Astrocyte (in vitro differentiated cells and primary cell): ENCODE results near the gene RPN2. TPM values are rescaled to one million over a fixed set of nuclear protein-coding genes. Genes with fewer than 3 reads are reported as not detected.

Source experiments
- DNase-seq: peaks from one replicate; pipeline ENCODE4 v3.0.0-alpha.2; 2010; ENCODE audit warnings: low read depth
- FAIRE-seq: peaks from 2 replicates; lab custom pipeline; 2011; peaks lifted over from hg19 to GRCh38; lab: Jason Lieb, UNC
- H2AFZ ChIP-seq: 2 replicates; pipeline ENCODE4 v1.6.0; 2012; ENCODE audit warnings: low read depth, low read length, inconsistent platforms
- H3K27ac ChIP-seq: 2 replicates; pipeline ENCODE4 v1.5.1; 2011; ENCODE audit warnings: low read depth, low read length, inconsistent platforms
- H3K27me3 ChIP-seq: 2 replicates; pipeline ENCODE4 v1.6.0; 2011; ENCODE audit warnings: low read length, inconsistent platforms; ENCODE audit not compliant: insufficient read depth
- H3K36me3 ChIP-seq: 2 replicates; pipeline ENCODE4 v1.5.1; 2011; ENCODE audit warnings: low read length, inconsistent platforms; ENCODE audit not compliant: insufficient read depth
- H3K4me1 ChIP-seq: 2 replicates; pipeline ENCODE4 v1.5.1; 2011; ENCODE audit warnings: low read length, inconsistent platforms; ENCODE audit not compliant: insufficient read depth
- H3K4me2 ChIP-seq: 2 replicates; pipeline ENCODE4 v1.6.0; 2012; ENCODE audit warnings: low read length, inconsistent platforms
- H3K4me3 ChIP-seq: 2 replicates; pipeline ENCODE4 v1.5.1; 2011; ENCODE audit warnings: low read depth, mild to moderate bottlenecking, low read length, inconsistent platforms; ENCODE audit not compliant: insufficient read depth
- H3K79me2 ChIP-seq: 2 replicates; pipeline ENCODE4 v1.6.0; 2012; ENCODE audit warnings: mild to moderate bottlenecking, low read length, inconsistent platforms; ENCODE audit not compliant: insufficient read depth
- H3K9ac ChIP-seq: 2 replicates; pipeline ENCODE4 v1.6.0; 2012; ENCODE audit warnings: mild to moderate bottlenecking, low read length, inconsistent platforms
- H3K9me3 ChIP-seq: 2 replicates; pipeline ENCODE4 v1.5.1; 2012; ENCODE audit warnings: low read depth, mild to moderate bottlenecking, low read length, inconsistent platforms; ENCODE audit not compliant: insufficient read depth
- H4K20me1 ChIP-seq: 2 replicates; pipeline ENCODE4 v1.6.0; 2012; ENCODE audit warnings: low read length, inconsistent platforms; ENCODE audit not compliant: insufficient read depth
- H3K27ac Mint-ChIP-seq: one replicate; pipeline ENCODE4 v1.8.0; 2021; ENCODE audit warnings: mild to moderate bottlenecking, mixed read lengths; ENCODE audit not compliant: unreplicated experiment
- H3K27me3 Mint-ChIP-seq: one replicate; pipeline ENCODE4 v1.8.0; 2021; ENCODE audit warnings: low read depth, mixed read lengths; ENCODE audit not compliant: unreplicated experiment
- H3K36me3 Mint-ChIP-seq: one replicate; pipeline ENCODE4 v1.8.0; 2021; ENCODE audit warnings: low read depth, mixed read lengths; ENCODE audit not compliant: unreplicated experiment
- H3K4me1 Mint-ChIP-seq: one replicate; pipeline ENCODE4 v1.8.0; 2021; ENCODE audit warnings: low read depth, mixed read lengths; ENCODE audit not compliant: unreplicated experiment
- H3K4me3 Mint-ChIP-seq: one replicate; pipeline ENCODE4 v1.8.0; 2021; ENCODE audit warnings: mild to moderate bottlenecking, moderate library complexity, mixed read lengths; ENCODE audit not compliant: unreplicated experiment
- H3K9me3 Mint-ChIP-seq: one replicate; pipeline ENCODE4 v1.8.0; 2021; ENCODE audit warnings: mild to moderate bottlenecking, mixed read lengths; ENCODE audit not compliant: unreplicated experiment
- EZH2 ChIP-seq: IDR thresholded peaks from 2 replicates; pipeline ENCODE4 v1.6.1; 2012; ENCODE audit warnings: mild to moderate bottlenecking, low read length, inconsistent platforms; ENCODE audit not compliant: insufficient read depth
- total RNA-seq: library from RNA; stranded (reverse); gene quantifications from 2 replicates; pipeline ENCODE4 v1.2.1, GENCODE V29; 2021
- TF ChIP-seq, protein P1 (sequence below): IDR thresholded peaks from 2 replicates; pipeline ENCODE4 v1.5.1; 2011; ENCODE audit warnings: low read depth, mild to moderate bottlenecking, inconsistent platforms, low read length, moderate library complexity; ENCODE audit not compliant: insufficient read depth

RPN2 gene
- total RNA-seq, 1 donor from 2014 or later: 259 TPM

- Histone ChIP-seq H3K9ac (no peak overlapping the region), H2AFZ (no peak overlapping the region), H3K79me2 (no peaks in the 10 kb centered on the region), H3K27me3 (peaks cover 10% of the 10 kb centered on the region), H3K4me3 (no peak overlapping the region), H3K36me3 (no peaks in the 10 kb centered on the region), H4K20me1 (no peaks in the 10 kb centered on the region), H3K27ac (no peak overlapping the region), H3K4me1 (no peaks in the 10 kb centered on the region), H3K9me3 (no peaks in the 10 kb centered on the region), H3K4me2 (no peak overlapping the region)
- no peak for DNase-seq
- Mint-ChIP-seq H3K4me3 (no peak overlapping the region), H3K27me3 (peaks cover 10% of the 10 kb centered on the region), H3K9me3 (peaks cover 5% of the 10 kb centered on the region), H3K27ac (no peak overlapping the region), H3K36me3 (no peaks in the 10 kb centered on the region), H3K4me1 (no peaks in the 10 kb centered on the region)
- FAIRE-seq: no peak
- TF ChIP-seq, protein P1, sequence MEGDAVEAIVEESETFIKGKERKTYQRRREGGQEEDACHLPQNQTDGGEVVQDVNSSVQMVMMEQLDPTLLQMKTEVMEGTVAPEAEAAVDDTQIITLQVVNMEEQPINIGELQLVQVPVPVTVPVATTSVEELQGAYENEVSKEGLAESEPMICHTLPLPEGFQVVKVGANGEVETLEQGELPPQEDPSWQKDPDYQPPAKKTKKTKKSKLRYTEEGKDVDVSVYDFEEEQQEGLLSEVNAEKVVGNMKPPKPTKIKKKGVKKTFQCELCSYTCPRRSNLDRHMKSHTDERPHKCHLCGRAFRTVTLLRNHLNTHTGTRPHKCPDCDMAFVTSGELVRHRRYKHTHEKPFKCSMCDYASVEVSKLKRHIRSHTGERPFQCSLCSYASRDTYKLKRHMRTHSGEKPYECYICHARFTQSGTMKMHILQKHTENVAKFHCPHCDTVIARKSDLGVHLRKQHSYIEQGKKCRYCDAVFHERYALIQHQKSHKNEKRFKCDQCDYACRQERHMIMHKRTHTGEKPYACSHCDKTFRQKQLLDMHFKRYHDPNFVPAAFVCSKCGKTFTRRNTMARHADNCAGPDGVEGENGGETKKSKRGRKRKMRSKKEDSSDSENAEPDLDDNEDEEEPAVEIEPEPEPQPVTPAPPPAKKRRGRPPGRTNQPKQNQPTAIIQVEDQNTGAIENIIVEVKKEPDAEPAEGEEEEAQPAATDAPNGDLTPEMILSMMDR: no peak
- no peak for TF ChIP-seq EZH2
Measured at GRCh38 chr20:37253087-37253486, 74.0 kb downstream of the RPN2 start.

DNA sequence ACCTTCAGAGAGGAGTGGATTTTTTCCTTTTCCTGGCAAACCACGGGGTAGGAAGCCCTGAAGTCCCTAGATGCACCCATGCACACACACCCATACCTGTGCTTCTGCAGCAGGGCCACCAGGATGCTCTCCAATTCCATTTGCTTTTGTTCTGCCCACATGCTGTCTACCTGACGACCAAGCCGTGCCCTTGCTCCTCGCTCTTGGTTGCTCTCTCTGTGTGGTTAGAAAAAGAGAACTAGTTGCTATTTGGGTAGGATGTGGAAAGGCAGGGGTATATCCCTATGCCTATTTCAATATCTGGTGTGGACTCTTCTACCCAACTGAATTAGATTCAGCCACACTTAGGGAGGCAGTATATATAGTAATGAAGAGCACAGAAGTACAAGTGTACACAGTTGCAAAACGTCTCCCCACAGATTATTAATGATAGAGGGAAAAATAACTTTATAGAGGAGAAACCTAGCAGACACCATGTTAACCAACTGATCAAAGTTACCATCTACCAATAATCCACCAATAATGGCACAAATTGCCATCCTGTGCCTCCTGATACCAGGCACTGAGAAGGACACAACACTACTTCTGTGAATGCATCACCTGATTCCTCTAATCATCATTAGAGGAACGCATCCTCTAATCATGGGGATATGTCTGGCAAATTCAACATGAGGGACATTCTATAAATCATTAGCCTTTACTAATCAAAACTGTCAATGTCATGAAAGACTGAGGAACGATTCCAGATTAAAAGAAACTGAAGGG lies 75.2 kb downstream of the RPN2 start:
- Histone ChIP-seq H3K9ac (no peak overlapping the region), H3K9me3 (no peaks in the 10 kb centered on the region), H3K36me3 (no peaks in the 10 kb centered on the region), H3K27ac (no peak overlapping the region), H3K4me1 (no peaks in the 10 kb centered on the region), H2AFZ (no peak overlapping the region), H3K27me3 (peaks cover 14% of the 10 kb centered on the region), H3K79me2 (no peaks in the 10 kb centered on the region), H3K4me3 (no peak overlapping the region), H4K20me1 (no peaks in the 10 kb centered on the region), H3K4me2 (no peak overlapping the region)
- H3K9me3 Mint-ChIP-seq: peaks cover 5% of the 10 kb centered on the region
- H3K27ac Mint-ChIP-seq: peak overlapping the region; percentile 62
- no peak for FAIRE-seq
- TF ChIP-seq, protein P1: no peak
- TF ChIP-seq EZH2: no peak
- peaks cover 17% of the 10 kb centered on the region for H3K27me3 Mint-ChIP-seq
- no peaks in the 10 kb centered on the region for H3K36me3 Mint-ChIP-seq
- no peaks in the 10 kb centered on the region for H3K4me1 Mint-ChIP-seq
- H3K4me3 Mint-ChIP-seq: no peak overlapping the region
- no peak for DNase-seq

- Histone ChIP-seq H3K27me3 (peaks cover 33% of the 10 kb centered on the region), H3K9me3 (no peaks in the 10 kb centered on the region), H3K79me2 (no peaks in the 10 kb centered on the region), H3K4me2 (no peak overlapping the region), H3K27ac (no peak overlapping the region), H4K20me1 (no peaks in the 10 kb centered on the region), H3K36me3 (no peaks in the 10 kb centered on the region), H3K4me1 (no peaks in the 10 kb centered on the region), H2AFZ (no peak overlapping the region), H3K9ac (no peak overlapping the region), H3K4me3 (no peak overlapping the region)
- Mint-ChIP-seq H3K9me3 (peaks cover 5% of the 10 kb centered on the region), H3K36me3 (no peaks in the 10 kb centered on the region), H3K27me3 (peaks cover 35% of the 10 kb centered on the region), H3K4me1 (no peaks in the 10 kb centered on the region), H3K4me3 (no peak overlapping the region), H3K27ac (no peak overlapping the region)
- no peak for DNase-seq
- FAIRE-seq: no peak
- no peak for TF ChIP-seq EZH2
- TF ChIP-seq, protein P1: no peak
Measured at GRCh38 chr20:37256286-37256685, 77.2 kb downstream of the RPN2 start.
